ENCODE measurements around the gene EIF4G3. TPM values are rescaled to one million over a fixed set of nuclear protein-coding genes. Genes with fewer than 3 reads are reported as not detected.

The EIF4G3 gene
- total and polyA plus RNA-seq, 9 of the 15 experiments (the other 6 are each of a cell fraction or from before 2014, with no cell fraction given) = 6.7 to 40.5 (median 32.1) TPM

GRCh38 chr1:20983297-20983889 lies 193.3 kb downstream of the EIF4G3 start:
- no peak for FAIRE-seq
- Histone ChIP-seq H3K79me2 (ENCODE audit: control insufficient read depth, insufficient read depth, low read length) (no peaks in the 10 kb centered on the region), H3K27me3 (ENCODE audit: control insufficient read depth in 2 of 2, insufficient read depth in 2 of 2, low read length in 2 of 2) (no peaks in the 10 kb centered on the region), H3K27ac (ENCODE audit: extremely low read depth, low read depth, low read length) (no peak overlapping the region), H3K4me2 (ENCODE audit: insufficient read depth, low read length) (no peak overlapping the region), H3K9me3 (replicated peaks; ENCODE audit: control insufficient read depth, insufficient read depth, low read depth, low read length) (no peaks in the 10 kb centered on the region), H4K20me1 (replicated peaks; ENCODE audit: control insufficient read depth, insufficient read depth, low read length) (no peaks in the 10 kb centered on the region), H3K9ac (ENCODE audit: insufficient read depth in 1 of 2, low read depth in 2 of 2, low read length in 2 of 2) (no peak overlapping the region), H3K4me3 (no peak overlapping the region), H3K4me1 (replicated peaks in 1 of 2; ENCODE audit: control insufficient read depth in 2 of 2, insufficient read depth in 2 of 2, low read length in 2 of 2) (no peaks in the 10 kb centered on the region), H3K9me1 (ENCODE audit: control insufficient read depth, insufficient read depth, low read length) (no peaks in the 10 kb centered on the region), H2AFZ (ENCODE audit: low read depth, low read length) (no peak overlapping the region), H3K36me3 (ENCODE audit: control insufficient read depth, insufficient read depth, low read length) (no peaks in the 10 kb centered on the region)
- TF ChIP-seq RBM15 (IDR thresholded peaks at IDR 0.05; ENCODE audit: insufficient read depth, low read length) (no peak), PBX2 (CRISPR knock-in tag; IDR thresholded peaks at IDR 0.05; ENCODE audit: low read depth) (no peak), PBX2 (tag; conservative IDR thresholded peaks at IDR 0.05; ENCODE audit: low read depth) (no peak), RAD21 (CRISPR knock-in tag; conservative IDR thresholded peaks at IDR 0.05 in 1 of 2, IDR thresholded peaks at IDR 0.05 in 1 of 2) (peak; percentile 26 to 49; a peak in 2 of 4 replicates), MTA1 (IDR thresholded peaks at IDR 0.05; ENCODE audit: borderline replicate concordance) (no peak)
- TF ChIP-seq, protein P1, sequence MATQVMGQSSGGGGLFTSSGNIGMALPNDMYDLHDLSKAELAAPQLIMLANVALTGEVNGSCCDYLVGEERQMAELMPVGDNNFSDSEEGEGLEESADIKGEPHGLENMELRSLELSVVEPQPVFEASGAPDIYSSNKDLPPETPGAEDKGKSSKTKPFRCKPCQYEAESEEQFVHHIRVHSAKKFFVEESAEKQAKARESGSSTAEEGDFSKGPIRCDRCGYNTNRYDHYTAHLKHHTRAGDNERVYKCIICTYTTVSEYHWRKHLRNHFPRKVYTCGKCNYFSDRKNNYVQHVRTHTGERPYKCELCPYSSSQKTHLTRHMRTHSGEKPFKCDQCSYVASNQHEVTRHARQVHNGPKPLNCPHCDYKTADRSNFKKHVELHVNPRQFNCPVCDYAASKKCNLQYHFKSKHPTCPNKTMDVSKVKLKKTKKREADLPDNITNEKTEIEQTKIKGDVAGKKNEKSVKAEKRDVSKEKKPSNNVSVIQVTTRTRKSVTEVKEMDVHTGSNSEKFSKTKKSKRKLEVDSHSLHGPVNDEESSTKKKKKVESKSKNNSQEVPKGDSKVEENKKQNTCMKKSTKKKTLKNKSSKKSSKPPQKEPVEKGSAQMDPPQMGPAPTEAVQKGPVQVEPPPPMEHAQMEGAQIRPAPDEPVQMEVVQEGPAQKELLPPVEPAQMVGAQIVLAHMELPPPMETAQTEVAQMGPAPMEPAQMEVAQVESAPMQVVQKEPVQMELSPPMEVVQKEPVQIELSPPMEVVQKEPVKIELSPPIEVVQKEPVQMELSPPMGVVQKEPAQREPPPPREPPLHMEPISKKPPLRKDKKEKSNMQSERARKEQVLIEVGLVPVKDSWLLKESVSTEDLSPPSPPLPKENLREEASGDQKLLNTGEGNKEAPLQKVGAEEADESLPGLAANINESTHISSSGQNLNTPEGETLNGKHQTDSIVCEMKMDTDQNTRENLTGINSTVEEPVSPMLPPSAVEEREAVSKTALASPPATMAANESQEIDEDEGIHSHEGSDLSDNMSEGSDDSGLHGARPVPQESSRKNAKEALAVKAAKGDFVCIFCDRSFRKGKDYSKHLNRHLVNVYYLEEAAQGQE (IDR thresholded peaks at IDR 0.05; ENCODE audit: borderline replicate concordance) = peak; percentile 28; the same call in 1 of the 2 replicates
- TF ChIP-seq, protein P1 (CRISPR knock-in tag; IDR thresholded peaks at IDR 0.05; ENCODE audit: low read depth) = no peak
- TF ChIP-seq, protein P2, sequence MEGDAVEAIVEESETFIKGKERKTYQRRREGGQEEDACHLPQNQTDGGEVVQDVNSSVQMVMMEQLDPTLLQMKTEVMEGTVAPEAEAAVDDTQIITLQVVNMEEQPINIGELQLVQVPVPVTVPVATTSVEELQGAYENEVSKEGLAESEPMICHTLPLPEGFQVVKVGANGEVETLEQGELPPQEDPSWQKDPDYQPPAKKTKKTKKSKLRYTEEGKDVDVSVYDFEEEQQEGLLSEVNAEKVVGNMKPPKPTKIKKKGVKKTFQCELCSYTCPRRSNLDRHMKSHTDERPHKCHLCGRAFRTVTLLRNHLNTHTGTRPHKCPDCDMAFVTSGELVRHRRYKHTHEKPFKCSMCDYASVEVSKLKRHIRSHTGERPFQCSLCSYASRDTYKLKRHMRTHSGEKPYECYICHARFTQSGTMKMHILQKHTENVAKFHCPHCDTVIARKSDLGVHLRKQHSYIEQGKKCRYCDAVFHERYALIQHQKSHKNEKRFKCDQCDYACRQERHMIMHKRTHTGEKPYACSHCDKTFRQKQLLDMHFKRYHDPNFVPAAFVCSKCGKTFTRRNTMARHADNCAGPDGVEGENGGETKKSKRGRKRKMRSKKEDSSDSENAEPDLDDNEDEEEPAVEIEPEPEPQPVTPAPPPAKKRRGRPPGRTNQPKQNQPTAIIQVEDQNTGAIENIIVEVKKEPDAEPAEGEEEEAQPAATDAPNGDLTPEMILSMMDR (IDR thresholded peaks at IDR 0.05 in 2 of 3, conservative IDR thresholded peaks at IDR 0.05 in 1 of 3; ENCODE audit: insufficient read depth in 2 of 3, low read depth in 1 of 3, low read length in 3 of 3) = peak in 2 of 3 experiments; percentile 4 to 38; a peak in 2 of 6 replicates
- ChIA-PET POLR2A (no interaction called here), CTCF (ENCODE audit: low intra/inter-chr PET ratio) (interaction anchor here (2.7 kb wide), 1 partner anchor 212 kb away, joined by 14 read pairs; no protein-coding TSS in a partner anchor)
- intact Hi-C loops (cut with micrococcal nuclease) = loop anchor here (5.0 to 10.0 kb wide), 2 partner anchors 84 to 459 kb away; no protein-coding TSS in a partner anchor
- WGBS (ENCODE audit: insufficient coverage, low coverage, missing lambda C conversion rate) = 75% methylated on average over 3 of the region's 3 CpGs
- in situ Hi-C loops (cut with MboI) = no loop called here
- no peak for ATAC-seq
- no peak for DNase-seq (ENCODE audit: extremely low read depth in 1 of 4, low spot score in 3 of 4)
- no TSS peak for BruUV-seq (replicated peaks)

Data from K562 (cell line).